Vagina (tissue), 2 donors: Measurements from ENCODE around the gene LRP11. TPM values are rescaled to one million over a fixed set of nuclear protein-coding genes. Genes with fewer than 3 reads are reported as not detected.

Source experiments
- DNase-seq, 2 donors: peaks; one replicate each; pipeline ENCODE4 v3.0.0-alpha.2; 2017; ENCODE audit errors: extremely low spot score in 2 of 2
- H3K27ac ChIP-seq: fragments of 200-600 bp; sonication (generic); one replicate; pipeline ENCODE4 v1.5.1; 2019
- H3K27me3 ChIP-seq: fragments of 200-600 bp; sonication (generic); one replicate; pipeline ENCODE4 v1.5.1; 2019
- H3K36me3 ChIP-seq, 2 donors: fragments of 200-600 bp; sonication (generic); one replicate each; pipeline ENCODE4 v1.5.1; 2017 to 2019
- H3K4me1 ChIP-seq: fragments of 200-600 bp; sonication (generic); one replicate; pipeline ENCODE4 v1.5.1; 2019
- H3K4me3 ChIP-seq, 2 donors: fragments of 200-600 bp; sonication (generic); 1 replicate in 1 of 2; 2 replicates in 1 of 2; pipeline ENCODE4 v1.5.1; 2016 to 2019
- H3K9me3 ChIP-seq: fragments of 200-600 bp; sonication (generic); one replicate; pipeline ENCODE4 v1.5.1; 2019
- POLR2A ChIP-seq, 2 donors: fragments of 450-650 bp; IDR thresholded peaks; one replicate each; pipeline ENCODE4 v1.6.1; 2017; ENCODE audit warnings: antibody characterized with exemption in 2 of 2, mild to moderate bottlenecking in 2 of 2, moderate library complexity in 2 of 2
- POLR2AphosphoS5 ChIP-seq, 2 donors: sonication (generic); formaldehyde crosslinking; IDR thresholded peaks; one replicate each; pipeline ENCODE4 v1.9.0; 2017; ENCODE audit warnings: antibody characterized with exemption in 2 of 2, mild to moderate bottlenecking in 2 of 2, low read depth in 1 of 2; ENCODE audit not compliant: insufficient read depth in 1 of 2
- intact Hi-C: fragments of 100-400 bp; cut with DNase I; formaldehyde crosslinking; loops from one replicate; pipeline ENCODE4 v1.15.1; 2023
- total RNA-seq: library from RNA; depleted of rRNA; stranded (reverse); fragments of >200 nt; gene quantifications from one replicate; pipeline ENCODE4 v1.2.3, GENCODE V29; 2016
- TF ChIP-seq, protein P1 (sequence below), 3 experiments: fragments of 450-650 bp in 2 of 3; fragments of 200-600 bp in 1 of 3; sonication (generic) in 1 of 3; IDR thresholded peaks; one replicate each; pipeline ENCODE4 v1.5.1; 2017 to 2019; ENCODE audit warnings: antibody characterized with exemption in 3 of 3, mild to moderate bottlenecking in 2 of 3, moderate library complexity in 2 of 3

LRP11 gene
- total RNA-seq, 1 donor from 2014 or later: 35.1 TPM

DNA sequence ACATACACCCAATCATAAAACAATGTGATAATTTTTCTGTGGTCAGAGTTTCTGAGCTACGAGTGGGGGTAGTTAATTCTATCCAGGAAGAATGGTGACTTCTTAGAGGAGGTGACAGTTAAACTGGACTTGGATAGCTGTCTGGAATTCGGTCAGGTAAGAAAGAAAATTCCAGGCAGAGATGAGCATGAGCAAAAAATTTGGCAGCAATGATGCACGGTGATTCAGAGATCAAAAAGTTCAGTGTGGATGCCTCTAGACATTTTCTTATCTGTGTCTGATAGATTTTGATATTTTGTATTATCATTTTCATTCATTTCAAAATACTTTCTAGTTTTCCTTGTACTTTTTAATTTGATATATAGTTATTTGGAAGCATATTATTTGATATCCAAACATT, 21.7 kb upstream of the LRP11 start:
- H3K36me3 ChIP-seq: no peaks in the 10 kb centered on the region
- H3K27ac ChIP-seq: no peak overlapping the region
- DNase-seq: no peak
- H3K4me3 ChIP-seq: no peak overlapping the region
- intact Hi-C loops: no loop called here
- TF ChIP-seq POLR2A (IDR thresholded peaks at IDR 0.05): no peak
- TF ChIP-seq, protein P1, sequence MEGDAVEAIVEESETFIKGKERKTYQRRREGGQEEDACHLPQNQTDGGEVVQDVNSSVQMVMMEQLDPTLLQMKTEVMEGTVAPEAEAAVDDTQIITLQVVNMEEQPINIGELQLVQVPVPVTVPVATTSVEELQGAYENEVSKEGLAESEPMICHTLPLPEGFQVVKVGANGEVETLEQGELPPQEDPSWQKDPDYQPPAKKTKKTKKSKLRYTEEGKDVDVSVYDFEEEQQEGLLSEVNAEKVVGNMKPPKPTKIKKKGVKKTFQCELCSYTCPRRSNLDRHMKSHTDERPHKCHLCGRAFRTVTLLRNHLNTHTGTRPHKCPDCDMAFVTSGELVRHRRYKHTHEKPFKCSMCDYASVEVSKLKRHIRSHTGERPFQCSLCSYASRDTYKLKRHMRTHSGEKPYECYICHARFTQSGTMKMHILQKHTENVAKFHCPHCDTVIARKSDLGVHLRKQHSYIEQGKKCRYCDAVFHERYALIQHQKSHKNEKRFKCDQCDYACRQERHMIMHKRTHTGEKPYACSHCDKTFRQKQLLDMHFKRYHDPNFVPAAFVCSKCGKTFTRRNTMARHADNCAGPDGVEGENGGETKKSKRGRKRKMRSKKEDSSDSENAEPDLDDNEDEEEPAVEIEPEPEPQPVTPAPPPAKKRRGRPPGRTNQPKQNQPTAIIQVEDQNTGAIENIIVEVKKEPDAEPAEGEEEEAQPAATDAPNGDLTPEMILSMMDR (IDR thresholded peaks at IDR 0.05): no peak
- no peak for TF ChIP-seq POLR2AphosphoS5 (IDR thresholded peaks at IDR 0.05; ENCODE audit: insufficient read depth in 1 of 2, low read depth in 1 of 2)
- peaks cover 8% of the 10 kb centered on the region for H3K4me1 ChIP-seq
- no peaks in the 10 kb centered on the region for H3K9me3 ChIP-seq
- H3K27me3 ChIP-seq: no peaks in the 10 kb centered on the region

DNA sequence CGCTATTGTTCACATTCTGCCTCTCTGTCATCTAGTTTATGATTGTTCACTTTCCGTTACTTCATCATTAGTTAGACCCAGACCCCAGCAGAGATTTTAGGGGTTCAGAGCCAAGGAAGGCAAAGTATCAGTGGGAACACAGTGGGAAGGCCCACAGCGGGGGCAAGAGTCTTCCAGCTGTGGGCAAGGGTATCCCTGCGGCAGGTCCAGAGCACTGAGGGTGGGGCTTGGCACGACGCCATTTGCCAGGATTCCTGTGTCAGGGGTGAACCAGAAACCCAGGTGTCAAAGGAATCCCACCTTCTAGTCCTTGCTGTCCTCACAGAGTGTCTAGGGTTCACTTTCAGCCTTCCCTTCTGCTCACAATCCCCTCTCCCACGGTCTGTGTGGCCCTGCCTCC, 20.5 kb upstream of the LRP11 start:
- no peak for TF ChIP-seq POLR2A (IDR thresholded peaks at IDR 0.05)
- TF ChIP-seq POLR2AphosphoS5 (IDR thresholded peaks at IDR 0.05; ENCODE audit: insufficient read depth in 1 of 2, low read depth in 1 of 2): no peak
- TF ChIP-seq, protein P1 (IDR thresholded peaks at IDR 0.05): no peak
- peak in 1 of 2 donors; percentile 94 for DNase-seq
- Histone ChIP-seq H3K9me3 (no peaks in the 10 kb centered on the region), H3K4me3 (no peak overlapping the region), H3K36me3 (no peaks in the 10 kb centered on the region), H3K27me3 (no peaks in the 10 kb centered on the region), H3K4me1 (no peaks in the 10 kb centered on the region), H3K27ac (no peak overlapping the region)
- intact Hi-C loops: no loop called here

DNA sequence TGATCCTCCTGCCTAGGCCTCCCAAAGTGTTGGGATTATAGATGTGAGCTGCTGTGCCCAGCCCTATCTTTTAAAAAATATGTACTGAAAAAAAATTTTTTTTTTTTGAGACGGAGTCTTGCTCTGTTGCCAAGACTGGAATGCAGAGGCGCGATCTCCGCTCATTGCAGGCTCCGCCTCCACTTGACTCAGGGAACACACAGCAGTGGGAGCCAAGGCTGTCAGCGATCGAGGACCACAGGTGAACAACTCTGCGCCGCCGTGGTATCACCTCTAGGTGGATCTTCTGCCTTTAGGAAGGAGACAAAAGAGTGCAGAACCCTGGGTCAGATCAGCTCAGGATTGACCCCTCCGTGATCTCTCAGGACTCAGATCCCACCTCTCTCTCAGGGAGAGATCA, 20.1 kb upstream of the LRP11 start:
- Histone ChIP-seq H3K4me1 (no peaks in the 10 kb centered on the region), H3K27me3 (no peaks in the 10 kb centered on the region), H3K36me3 (no peaks in the 10 kb centered on the region), H3K9me3 (no peaks in the 10 kb centered on the region), H3K4me3 (no peak overlapping the region), H3K27ac (no peak overlapping the region)
- TF ChIP-seq POLR2A (IDR thresholded peaks at IDR 0.05) (no peak), POLR2AphosphoS5 (IDR thresholded peaks at IDR 0.05; ENCODE audit: insufficient read depth in 1 of 2, low read depth in 1 of 2) (no peak)
- TF ChIP-seq, protein P1 (IDR thresholded peaks at IDR 0.05): no peak
- no peak for DNase-seq
- intact Hi-C loops: no loop called here

DNA sequence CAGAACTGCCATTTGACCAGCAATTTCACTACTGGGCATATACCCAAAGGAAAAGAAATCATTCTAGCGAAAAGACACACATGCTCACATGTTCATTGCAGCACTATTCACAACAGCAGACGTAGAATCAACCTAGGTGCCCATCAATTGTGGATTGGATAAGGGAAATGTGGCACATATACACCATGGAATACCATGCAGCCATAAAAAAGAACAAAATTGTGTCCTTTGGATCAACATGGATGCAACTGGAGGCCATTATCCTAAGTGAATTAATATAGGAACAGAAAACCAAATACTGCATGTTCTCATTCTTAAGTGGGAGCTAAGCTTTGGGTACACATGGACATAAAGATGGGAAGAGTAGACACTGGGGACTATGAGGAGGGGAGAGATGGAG, 17.7 kb upstream of the LRP11 start:
- no peak overlapping the region for H3K4me3 ChIP-seq
- DNase-seq: no peak
- no peaks in the 10 kb centered on the region for H3K9me3 ChIP-seq
- H3K4me1 ChIP-seq: no peaks in the 10 kb centered on the region
- H3K27me3 ChIP-seq: no peaks in the 10 kb centered on the region
- intact Hi-C loops: no loop called here
- no peaks in the 10 kb centered on the region for H3K36me3 ChIP-seq
- H3K27ac ChIP-seq: no peak overlapping the region
- TF ChIP-seq POLR2AphosphoS5 (IDR thresholded peaks at IDR 0.05; ENCODE audit: insufficient read depth in 1 of 2, low read depth in 1 of 2): no peak
- no peak for TF ChIP-seq POLR2A (IDR thresholded peaks at IDR 0.05)
- TF ChIP-seq, protein P1 (IDR thresholded peaks at IDR 0.05): no peak

DNA sequence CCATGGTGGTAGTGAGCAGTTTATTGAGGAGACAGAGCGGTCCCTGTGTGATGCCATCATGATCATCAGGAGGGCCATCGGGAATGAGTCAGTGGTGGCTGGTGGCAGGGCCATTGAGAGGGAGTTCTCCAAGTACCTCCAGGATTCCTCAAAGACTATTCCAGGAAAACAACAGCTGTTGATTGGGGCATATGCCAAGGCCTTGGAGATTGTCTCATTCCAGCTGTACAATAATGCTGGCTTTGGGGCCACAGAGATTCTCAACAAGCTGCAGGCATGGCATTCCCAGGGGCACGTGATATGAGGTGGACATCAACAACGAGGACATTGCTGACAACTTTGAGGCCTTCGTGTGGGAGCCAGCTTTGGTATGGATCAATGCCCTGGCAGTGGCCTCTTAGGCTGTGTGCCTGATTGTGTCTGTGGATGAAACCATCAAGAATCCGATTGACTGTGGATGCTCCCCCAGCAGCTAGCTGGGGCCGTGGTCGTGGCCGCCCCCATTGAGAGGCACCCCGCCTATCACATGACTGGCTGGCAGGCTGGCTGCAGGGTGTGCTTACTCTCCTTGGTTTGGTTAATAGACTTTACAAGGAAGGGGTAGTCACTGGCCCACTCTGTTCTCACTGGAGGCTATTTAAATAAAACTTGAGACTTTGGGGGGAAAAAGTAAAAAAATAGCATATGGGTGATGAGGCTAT, 17.1 kb upstream of the LRP11 start:
- no peak for DNase-seq
- Histone ChIP-seq H3K4me1 (no peaks in the 10 kb centered on the region), H3K36me3 (no peaks in the 10 kb centered on the region), H3K27ac (no peak overlapping the region), H3K27me3 (no peaks in the 10 kb centered on the region), H3K9me3 (no peaks in the 10 kb centered on the region), H3K4me3 (no peak overlapping the region)
- intact Hi-C loops: no loop called here
- TF ChIP-seq POLR2AphosphoS5 (IDR thresholded peaks at IDR 0.05; ENCODE audit: insufficient read depth in 1 of 2, low read depth in 1 of 2) (no peak), POLR2A (IDR thresholded peaks at IDR 0.05) (no peak)
- TF ChIP-seq, protein P1 (IDR thresholded peaks at IDR 0.05): no peak
